Suprapubic skin (tissue), 3 donors: ENCODE results near the gene MYH14.

Experiments used
- CTCF ChIP-seq, 2 donors: fragments of 200-600 bp in 1 of 2; fragments of 450-650 bp in 1 of 2; sonication (generic) in 1 of 2; IDR thresholded peaks; one replicate each; pipeline ENCODE4 v1.5.1; 2016 to 2019; ENCODE audit warnings: antibody characterized with exemption in 2 of 2, mild to moderate bottlenecking in 1 of 2, moderate library complexity in 1 of 2
- POLR2A ChIP-seq, 2 donors: fragments of 450-650 bp; IDR thresholded peaks; one replicate each; pipeline ENCODE4 v1.6.1; 2017; ENCODE audit warnings: antibody characterized with exemption in 2 of 2, mild to moderate bottlenecking in 2 of 2, moderate library complexity in 2 of 2

- TF ChIP-seq CTCF (IDR thresholded peaks at IDR 0.05), result no peak
- TF ChIP-seq POLR2A (IDR thresholded peaks at IDR 0.05), result no peak
Measured at GRCh38 chr19:50332244-50333038, 129.0 kb downstream of the MYH14 start.
